H1 (cell line): ENCODE data around the gene NPFFR1. TPM values are rescaled to one million over a fixed set of nuclear protein-coding genes. Genes with fewer than 3 reads are reported as not detected.

Experiments used
- CTCF ChIA-PET: fragments of 300-600 bp; sonication (Branson Sonifier 250); formaldehyde crosslinking; loops from one replicate; lab custom pipeline; 2021; ENCODE audit not compliant: partially characterized antibody; lab: Charles Lee
- POLR2A ChIA-PET: fragments of 300-600 bp; sonication (Branson Sonifier 250); formaldehyde crosslinking; loops from one replicate; lab custom pipeline; 2021; ENCODE audit warnings: inconsistent platforms; ENCODE audit not compliant: partially characterized antibody; lab: Charles Lee
- DNase-seq, 2 experiments: peaks; one replicate each; pipeline versions ENCODE4 v3.0.0 to v3.0.0-alpha.2; 2010 to 2022; ENCODE audit warnings: low spot score in 2 of 2, low read depth in 1 of 2, mixed read lengths in 1 of 2
- FAIRE-seq: peaks from 2 replicates; lab custom pipeline; 2011; peaks lifted over from hg19 to GRCh38; lab: Jason Lieb, UNC
- H2AFZ ChIP-seq: 2 replicates; pipeline ENCODE4 v1.8.1; 2012; ENCODE audit warnings: low read length, inconsistent platforms
- H2AK5ac ChIP-seq: 2 replicates; pipeline ENCODE4 v1.6.1; 2013; ENCODE audit warnings: low read depth, low read length
- H2BK120ac ChIP-seq: replicated peaks from 2 replicates; pipeline ENCODE3; 2013; ENCODE audit warnings: low read depth, low read length, inconsistent platforms
- H2BK12ac ChIP-seq: 2 replicates; pipeline ENCODE4 v1.6.1; 2013; ENCODE audit warnings: low read depth, low read length
- H2BK15ac ChIP-seq: 2 replicates; pipeline ENCODE4 v1.6.1; 2013; ENCODE audit warnings: low read length
- H2BK20ac ChIP-seq: 2 replicates; pipeline ENCODE4 v1.6.1; 2013; ENCODE audit warnings: low read length
- H2BK5ac ChIP-seq: 2 replicates; pipeline ENCODE4 v1.6.1; 2013; ENCODE audit warnings: low read depth, low read length
- H3K14ac ChIP-seq: 2 replicates; pipeline ENCODE4 v1.6.1; 2013; ENCODE audit warnings: inconsistent platforms; ENCODE audit not compliant: insufficient read length
- H3K18ac ChIP-seq: 2 replicates; pipeline ENCODE4 v1.6.1; 2013; ENCODE audit warnings: low read length; ENCODE audit errors: extremely low read depth
- H3K23ac ChIP-seq: 2 replicates; pipeline ENCODE4 v1.6.1; 2013; ENCODE audit warnings: inconsistent platforms; ENCODE audit not compliant: insufficient read length
- H3K23me2 ChIP-seq: 2 replicates; pipeline ENCODE4 v1.6.1; 2013; ENCODE audit warnings: low read depth, low read length
- H3K27ac ChIP-seq: 2 replicates; pipeline ENCODE4 v1.6.1; 2011; ENCODE audit warnings: low read depth, low read length, inconsistent platforms
- H3K27me3 ChIP-seq, 4 experiments: replicated peaks in 1 of 4; 1 replicate in 1 of 4; 2 replicates in 3 of 4; pipeline versions ENCODE4 v1.6.1 to v1.8.1; 2011 to 2013; ENCODE audit warnings: low read length in 3 of 4, mild to moderate bottlenecking in 3 of 4, inconsistent platforms in 2 of 4, mixed read lengths in 2 of 4, moderate library complexity in 1 of 4; ENCODE audit not compliant: control insufficient read depth in 3 of 4, insufficient read depth in 3 of 4; ENCODE audit errors: extremely low read depth in 1 of 4
- H3K36me3 ChIP-seq, 4 experiments: 2 replicates each; pipeline versions ENCODE4 v1.6.1 to v1.8.1; 2011 to 2013; ENCODE audit warnings: mild to moderate bottlenecking in 4 of 4, low read length in 3 of 4, moderate library complexity in 2 of 4, control low read depth in 1 of 4, inconsistent platforms in 1 of 4; ENCODE audit not compliant: insufficient read depth in 4 of 4, control insufficient read depth in 2 of 4
- H3K4ac ChIP-seq: replicated peaks from 2 replicates; pipeline ENCODE3; 2013; ENCODE audit warnings: low read length, low read depth, mixed read lengths, inconsistent platforms; ENCODE audit not compliant: insufficient read length
- H3K4me1 ChIP-seq, 4 experiments: replicated peaks in 1 of 4; 1 replicate in 1 of 4; 2 replicates in 3 of 4; pipeline versions ENCODE4 v1.6.1 to v1.8.1; 2011 to 2013; ENCODE audit warnings: low read length in 3 of 4, inconsistent platforms in 2 of 4, mixed read lengths in 1 of 4; ENCODE audit not compliant: insufficient read depth in 4 of 4, control insufficient read depth in 3 of 4
- H3K4me2 ChIP-seq, 2 experiments: 2 replicates each; pipeline versions ENCODE4 v1.6.1 to v1.8.1; 2011 to 2013; ENCODE audit warnings: low read depth in 2 of 2, low read length in 2 of 2, control low read depth in 1 of 2, inconsistent platforms in 1 of 2, mild to moderate bottlenecking in 1 of 2; ENCODE audit not compliant: insufficient read depth in 1 of 2
- H3K4me3 ChIP-seq, 4 experiments: fragments of 200-600, 300-600 bp in 1 of 4; sonication (generic), shearing (Covaris generic), sonication (Bioruptor Twin) in 1 of 4; 2 replicates each; pipeline versions ENCODE4 v1.5.1 to v1.8.1; 2011 to 2016; ENCODE audit warnings: low read length in 4 of 4, low read depth in 3 of 4, control low read depth in 2 of 4, inconsistent platforms in 2 of 4, mild to moderate bottlenecking in 2 of 4, mixed read lengths in 1 of 4, moderate library complexity in 1 of 4; ENCODE audit not compliant: insufficient read depth in 2 of 4; ENCODE audit errors: extremely low read depth in 1 of 4
- H3K56ac ChIP-seq: replicated peaks from 2 replicates; pipeline ENCODE3; 2013; ENCODE audit warnings: low read depth, mild to moderate bottlenecking, mixed read lengths, low read length, inconsistent platforms; ENCODE audit not compliant: insufficient read length
- H3K79me1 ChIP-seq: 2 replicates; pipeline ENCODE4 v1.6.1; 2013; ENCODE audit warnings: low read depth, low read length, control low read depth
- H3K79me2 ChIP-seq, 2 experiments: 2 replicates each; pipeline versions ENCODE4 v1.6.1 to v1.8.1; 2012 to 2013; ENCODE audit warnings: low read length in 2 of 2, mild to moderate bottlenecking in 2 of 2, inconsistent platforms in 1 of 2; ENCODE audit not compliant: insufficient read depth in 2 of 2, control insufficient read depth in 1 of 2
- H3K9ac ChIP-seq, 4 experiments: replicated peaks in 1 of 4; 1 replicate in 1 of 4; 2 replicates in 3 of 4; pipeline versions ENCODE4 v1.6.1 to v1.8.1; 2011 to 2013; ENCODE audit warnings: low read depth in 3 of 4, low read length in 3 of 4, control low read depth in 2 of 4, mild to moderate bottlenecking in 2 of 4, moderate library complexity in 2 of 4, inconsistent platforms in 1 of 4; ENCODE audit errors: extremely low read depth in 1 of 4
- H3K9me3 ChIP-seq, 2 experiments: 2 replicates each; pipeline versions ENCODE4 v1.6.1 to v1.8.1; 2012 to 2013; ENCODE audit warnings: mild to moderate bottlenecking in 2 of 2, moderate library complexity in 2 of 2, control low read depth in 1 of 2, inconsistent platforms in 1 of 2, low read depth in 1 of 2, low read length in 1 of 2, mixed read lengths in 1 of 2; ENCODE audit not compliant: insufficient read depth in 2 of 2
- H4K20me1 ChIP-seq, 2 experiments: replicated peaks in 1 of 2; 2 replicates each; pipeline versions ENCODE3 to v1.8.1; 2011 to 2013; ENCODE audit warnings: inconsistent platforms in 2 of 2, low read length in 2 of 2, mild to moderate bottlenecking in 1 of 2; ENCODE audit not compliant: insufficient read depth in 2 of 2, control insufficient read depth in 1 of 2
- H4K5ac ChIP-seq: 2 replicates; pipeline ENCODE4 v1.6.1; 2013; ENCODE audit warnings: low read length, low read depth, mixed read lengths, inconsistent platforms; ENCODE audit not compliant: insufficient read length
- H4K8ac ChIP-seq: 2 replicates; pipeline ENCODE4 v1.8.0; 2013; ENCODE audit warnings: mild to moderate bottlenecking, moderate library complexity, low read length, inconsistent platforms; ENCODE audit not compliant: insufficient read depth; ENCODE audit errors: extremely low read depth
- H4K91ac ChIP-seq: replicated peaks from 2 replicates; pipeline ENCODE3; 2013; ENCODE audit warnings: low read length, mixed read lengths, inconsistent platforms; ENCODE audit not compliant: insufficient read length
- ASH2L ChIP-seq: fragments of 200-600, 300-600 bp; sonication (generic); IDR thresholded peaks from one replicate; pipeline ENCODE4 v1.7.1; 2017; ENCODE audit warnings: low read length
- EP300 ChIP-seq, 2 experiments: IDR thresholded peaks; 1 replicate in 1 of 2; 2 replicates in 1 of 2; pipeline ENCODE4 v1.6.1; 2011 to 2012; ENCODE audit warnings: low read depth in 2 of 2, low read length in 2 of 2, mild to moderate bottlenecking in 2 of 2, borderline replicate concordance in 1 of 2, inconsistent platforms in 1 of 2, moderate library complexity in 1 of 2
- FOSL1 ChIP-seq: IDR thresholded peaks from 2 replicates; pipeline ENCODE4 v1.6.1; 2011; ENCODE audit warnings: mild to moderate bottlenecking, low read depth, low read length, moderate library complexity; ENCODE audit not compliant: insufficient read depth
- MAFK ChIP-seq: IDR thresholded peaks from 2 replicates; pipeline ENCODE4 v1.6.1; 2012; ENCODE audit warnings: low read depth, mild to moderate bottlenecking, improper control_type of control experiment, low read length
- PHF8 ChIP-seq: fragments of 200-600 bp; sonication (generic); conservative IDR thresholded peaks from 2 replicates; pipeline ENCODE4 v1.7.1; 2012; ENCODE audit warnings: low read depth, mild to moderate bottlenecking, inconsistent platforms, low read length, moderate library complexity
- TBP ChIP-seq: IDR thresholded peaks from 2 replicates; pipeline ENCODE4 v1.6.1; 2011; ENCODE audit warnings: low read depth, low read length, improper control_type of control experiment
- WGBS, 2 experiments: shearing (Covaris generic) in 1 of 2; methylation state at CpG; one replicate each; pipeline versions ENCODE4 v1.1.6 to v1.1.7; 2013 to 2015; ENCODE audit warnings: low lambda C conversion rate in 2 of 2, mixed read lengths in 2 of 2, inconsistent platforms in 1 of 2, low coverage in 1 of 2, missing lambda C conversion rate in 1 of 2; ENCODE audit not compliant: insufficient replicate concordance in 2 of 2, insufficient coverage in 1 of 2, insufficient read length in 1 of 2; ENCODE audit errors: extremely low coverage in 1 of 2, missing lambda C conversion rate in 1 of 2; 5-methylcytosine and 5-hydroxymethylcytosine counted together
- polyA plus RNA-seq, 7 experiments: library from polyadenylated mRNA; depleted of rRNA in 3 of 7; stranded (reverse) in 5 of 7; unstranded in 2 of 7; fragments of >200 nt in 5 of 7; fragments of 200-250 nt in 2 of 7; gene quantifications; 1 replicate in 5 of 7; 2 replicates in 1 of 7; 4 replicates in 1 of 7; pipeline versions ENCODE4 v1.2.1 to v1.2.3, GENCODE V29; 2011 to 2013; ENCODE audit warnings: missing spikeins in 2 of 7, mixed read lengths in 2 of 7
- total RNA-seq: library from RNA; stranded (reverse); fragmentation: NEBNext Ultra II Directional; extraction: Animal tissue kit (Norgen Biotek cat#: 25700); gene quantifications from 2 replicates; pipeline ENCODE4 v1.2.1, GENCODE V29; 2021
- TF ChIP-seq, protein P1 (sequence below), 3 experiments: IDR thresholded peaks; 1 replicate in 2 of 3; 2 replicates in 1 of 3; pipeline versions ENCODE4 v1.5.1 to v1.6.1; 2011; ENCODE audit warnings: low read length in 3 of 3, mild to moderate bottlenecking in 3 of 3, inconsistent platforms in 2 of 3, low read depth in 1 of 3, moderate library complexity in 1 of 3; ENCODE audit not compliant: insufficient read depth in 1 of 3; ENCODE audit errors: control extremely low read depth in 1 of 3

NPFFR1 gene
- total and polyA plus RNA-seq, 2 of the 8 experiments (the other 6 are each of a cell fraction or from before 2014, with no cell fraction given), result 0.02 to 0.06 TPM

DNA sequence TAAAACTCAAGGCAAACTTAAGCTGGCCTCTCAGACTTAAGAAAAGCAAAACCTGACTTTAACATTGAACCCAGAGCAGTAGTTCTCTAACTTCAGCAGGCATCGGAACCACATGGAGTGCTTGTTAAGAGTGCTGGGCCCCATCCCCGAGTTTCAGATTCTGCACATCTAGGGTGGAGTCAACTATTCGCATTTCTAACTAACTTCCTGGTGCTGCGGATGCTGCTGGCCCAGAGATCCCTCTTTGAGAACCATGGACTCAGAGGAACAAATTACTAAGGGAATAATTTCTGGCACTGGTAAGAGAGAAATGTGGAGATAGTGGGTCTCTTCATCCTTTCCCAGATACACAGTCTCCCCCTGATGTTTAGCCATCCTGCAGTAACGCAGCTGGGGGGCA is 14.6 kb upstream of the NPFFR1 start:
- Histone ChIP-seq H3K4me3 (no peak overlapping the region), H3K27ac (no peak overlapping the region), H3K14ac (no peak overlapping the region), H2AK5ac (no peak overlapping the region), H3K23me2 (no peaks in the 10 kb centered on the region), H4K5ac (no peak overlapping the region), H3K56ac (no peak overlapping the region), H4K8ac (no peak overlapping the region), H2BK5ac (no peak overlapping the region), H3K23ac (no peak overlapping the region), H4K20me1 (no peaks in the 10 kb centered on the region), H3K27me3 (no peaks in the 10 kb centered on the region), H3K36me3 (no peaks in the 10 kb centered on the region), H3K4me1 (peaks cover 0 to 5% (median 2%) of the 10 kb centered on the region in 4 experiments; a peak in 4 of 7 replicates), H3K9me3 (no peaks in the 10 kb centered on the region), H3K9ac (no peak overlapping the region), H2BK120ac (no peak overlapping the region), H2BK20ac (no peak overlapping the region), H2BK15ac (no peak overlapping the region), H4K91ac (no peak overlapping the region), H3K4ac (no peak overlapping the region), H2BK12ac (no peak overlapping the region), H3K18ac (no peak overlapping the region), H3K4me2 (no peak overlapping the region), H3K79me2 (no peaks in the 10 kb centered on the region), H2AFZ (no peak overlapping the region), H3K79me1 (no peaks in the 10 kb centered on the region)
- CTCF ChIA-PET, result interaction anchor here (1.1 to 1.9 kb wide), 6 partner anchors 9 to 66 kb away, joined by 3 to 7 read pairs (median 4); no protein-coding TSS in a partner anchor
- 65% methylated on average over 5 of the region's 5 CpGs; no CpG with 5 or more reads in 1 of the 2 experiments for WGBS, 2 experiments
- FAIRE-seq (no peak), DNase-seq (no peak)
- POLR2A ChIA-PET, result no interaction called here
- TF ChIP-seq TBP (no peak), EP300 (IDR thresholded peaks at IDR 0.05; ENCODE audit: borderline replicate concordance in 1 of 2, low read depth in 2 of 2, low read length in 2 of 2) (no peak), MAFK (no peak), FOSL1 (no peak), ASH2L (no peak), PHF8 (no peak)
- TF ChIP-seq, protein P1, sequence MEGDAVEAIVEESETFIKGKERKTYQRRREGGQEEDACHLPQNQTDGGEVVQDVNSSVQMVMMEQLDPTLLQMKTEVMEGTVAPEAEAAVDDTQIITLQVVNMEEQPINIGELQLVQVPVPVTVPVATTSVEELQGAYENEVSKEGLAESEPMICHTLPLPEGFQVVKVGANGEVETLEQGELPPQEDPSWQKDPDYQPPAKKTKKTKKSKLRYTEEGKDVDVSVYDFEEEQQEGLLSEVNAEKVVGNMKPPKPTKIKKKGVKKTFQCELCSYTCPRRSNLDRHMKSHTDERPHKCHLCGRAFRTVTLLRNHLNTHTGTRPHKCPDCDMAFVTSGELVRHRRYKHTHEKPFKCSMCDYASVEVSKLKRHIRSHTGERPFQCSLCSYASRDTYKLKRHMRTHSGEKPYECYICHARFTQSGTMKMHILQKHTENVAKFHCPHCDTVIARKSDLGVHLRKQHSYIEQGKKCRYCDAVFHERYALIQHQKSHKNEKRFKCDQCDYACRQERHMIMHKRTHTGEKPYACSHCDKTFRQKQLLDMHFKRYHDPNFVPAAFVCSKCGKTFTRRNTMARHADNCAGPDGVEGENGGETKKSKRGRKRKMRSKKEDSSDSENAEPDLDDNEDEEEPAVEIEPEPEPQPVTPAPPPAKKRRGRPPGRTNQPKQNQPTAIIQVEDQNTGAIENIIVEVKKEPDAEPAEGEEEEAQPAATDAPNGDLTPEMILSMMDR (IDR thresholded peaks at IDR 0.05; ENCODE audit: control extremely low read depth in 1 of 3, insufficient read depth in 1 of 3, low read depth in 1 of 3, low read length in 3 of 3), result no peak
